GM20000 (cell line): Measurements from ENCODE around the gene HSD17B3.

ENCODE experiments used
- DNase-seq: peaks from one replicate; pipeline ENCODE4 v3.0.0; 2012; ENCODE audit warnings: low spot score
- CTCF ChIP-seq: IDR thresholded peaks from 2 replicates; pipeline ENCODE4 v1.5.1; 2012; ENCODE audit warnings: mild to moderate bottlenecking, control low read depth; ENCODE audit errors: extremely low read depth, missing control alignments

HSD17B3 gene

DNA sequence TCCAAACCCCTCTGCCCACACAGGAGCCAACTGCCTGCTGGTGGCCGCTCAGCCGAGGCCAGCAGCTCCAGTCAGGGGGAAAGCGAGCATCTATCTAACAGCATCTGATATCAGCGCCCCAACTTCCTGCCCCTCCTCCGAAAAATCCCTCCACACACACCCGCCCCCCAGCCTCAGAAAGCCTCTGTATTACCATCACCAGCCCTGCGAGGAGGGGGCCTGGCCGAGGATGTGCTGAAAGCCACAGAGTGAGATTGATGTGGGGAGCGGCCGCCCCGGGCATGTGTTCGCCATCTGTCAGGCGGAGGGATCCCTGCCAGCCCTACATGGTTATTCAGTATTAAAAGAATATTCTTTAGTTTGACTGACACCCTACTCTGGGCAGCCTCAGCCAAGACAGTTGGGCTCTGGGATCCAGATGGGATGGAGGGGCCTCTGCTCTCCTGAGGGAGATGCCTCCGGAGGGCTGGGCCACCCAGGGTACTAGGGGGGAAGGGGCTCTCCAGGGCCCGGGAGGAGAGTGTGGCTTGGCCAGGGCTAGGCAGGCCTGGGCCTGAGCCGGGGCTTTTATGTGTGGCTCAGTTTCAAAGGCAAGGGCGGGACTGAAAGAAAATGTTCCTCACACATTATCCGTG, 98.0 kb downstream of the HSD17B3 start:
- TF ChIP-seq CTCF, result no peak
- DNase-seq, result no peak

- TF ChIP-seq CTCF, result no peak
- DNase-seq, result no peak
Measured at GRCh38 chr9:96202971-96203780, 98.8 kb downstream of the HSD17B3 start.

DNA sequence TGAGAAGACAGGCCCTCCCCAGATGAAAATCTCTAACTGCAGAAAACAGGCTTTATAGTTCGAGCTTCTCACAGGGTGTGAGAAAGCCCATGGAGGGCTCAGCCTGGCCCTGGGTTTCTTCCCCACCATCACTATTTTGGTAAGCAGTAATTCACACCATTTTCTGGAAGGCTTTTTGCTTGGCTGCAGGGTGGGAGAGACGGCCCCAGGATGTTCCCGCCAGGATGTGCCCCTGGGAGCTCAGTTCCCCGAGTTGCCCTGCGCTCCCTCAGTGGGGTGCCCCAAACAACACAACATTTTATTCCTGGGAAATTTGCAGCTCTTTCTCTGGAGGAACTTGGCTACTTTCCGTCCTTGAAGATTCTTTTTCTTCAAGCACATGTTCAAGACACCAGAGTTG, 100.8 kb downstream of the HSD17B3 start:
- TF ChIP-seq CTCF, result no peak
- DNase-seq, result no peak

DNA sequence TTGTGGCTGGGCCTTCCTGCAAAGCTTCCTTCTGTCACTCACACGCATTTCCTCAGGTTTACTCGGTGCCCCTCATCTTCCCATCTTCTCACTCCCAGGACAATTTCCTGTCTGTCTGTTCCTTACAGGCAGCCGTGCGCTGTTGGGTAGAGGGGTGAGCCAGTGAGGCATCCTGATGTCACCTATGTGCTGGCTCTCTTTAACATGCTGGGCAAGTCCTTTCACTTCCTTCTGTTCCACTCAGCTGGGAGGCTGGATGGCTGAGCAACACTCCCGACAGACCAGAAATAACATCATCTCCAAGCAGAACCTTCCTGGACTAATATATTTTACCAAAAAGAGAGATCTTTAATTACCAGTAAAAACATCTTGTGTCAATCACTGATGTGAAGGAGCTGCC, 103.0 kb downstream of the HSD17B3 start:
- TF ChIP-seq CTCF, result no peak
- DNase-seq, result no peak

GRCh38 chr9:96195541-96195940, 106.4 kb downstream of the HSD17B3 start:
- TF ChIP-seq CTCF, result no peak

GRCh38 chr9:96193236-96193755, 108.7 kb downstream of the HSD17B3 start:
- DNase-seq, result no peak
- no peak for TF ChIP-seq CTCF

More at GRCh38 chr9:96195541-96195940, 106.4 kb downstream of the HSD17B3 start:
- DNase-seq, result no peak

GRCh38 chr9:96192710-96193109, 109.3 kb downstream of the HSD17B3 start:
- TF ChIP-seq CTCF, result no peak

More at GRCh38 chr9:96192710-96193109, 109.3 kb downstream of the HSD17B3 start:
- DNase-seq, result no peak
